ENCODE results near the gene POLA1.
"Not testable (repeated sequence)": the region's sequence is repeated elsewhere in the genome, so short reads cannot be mapped to it uniquely, and the experiment has no call there.

Gene POLA1, protein sequence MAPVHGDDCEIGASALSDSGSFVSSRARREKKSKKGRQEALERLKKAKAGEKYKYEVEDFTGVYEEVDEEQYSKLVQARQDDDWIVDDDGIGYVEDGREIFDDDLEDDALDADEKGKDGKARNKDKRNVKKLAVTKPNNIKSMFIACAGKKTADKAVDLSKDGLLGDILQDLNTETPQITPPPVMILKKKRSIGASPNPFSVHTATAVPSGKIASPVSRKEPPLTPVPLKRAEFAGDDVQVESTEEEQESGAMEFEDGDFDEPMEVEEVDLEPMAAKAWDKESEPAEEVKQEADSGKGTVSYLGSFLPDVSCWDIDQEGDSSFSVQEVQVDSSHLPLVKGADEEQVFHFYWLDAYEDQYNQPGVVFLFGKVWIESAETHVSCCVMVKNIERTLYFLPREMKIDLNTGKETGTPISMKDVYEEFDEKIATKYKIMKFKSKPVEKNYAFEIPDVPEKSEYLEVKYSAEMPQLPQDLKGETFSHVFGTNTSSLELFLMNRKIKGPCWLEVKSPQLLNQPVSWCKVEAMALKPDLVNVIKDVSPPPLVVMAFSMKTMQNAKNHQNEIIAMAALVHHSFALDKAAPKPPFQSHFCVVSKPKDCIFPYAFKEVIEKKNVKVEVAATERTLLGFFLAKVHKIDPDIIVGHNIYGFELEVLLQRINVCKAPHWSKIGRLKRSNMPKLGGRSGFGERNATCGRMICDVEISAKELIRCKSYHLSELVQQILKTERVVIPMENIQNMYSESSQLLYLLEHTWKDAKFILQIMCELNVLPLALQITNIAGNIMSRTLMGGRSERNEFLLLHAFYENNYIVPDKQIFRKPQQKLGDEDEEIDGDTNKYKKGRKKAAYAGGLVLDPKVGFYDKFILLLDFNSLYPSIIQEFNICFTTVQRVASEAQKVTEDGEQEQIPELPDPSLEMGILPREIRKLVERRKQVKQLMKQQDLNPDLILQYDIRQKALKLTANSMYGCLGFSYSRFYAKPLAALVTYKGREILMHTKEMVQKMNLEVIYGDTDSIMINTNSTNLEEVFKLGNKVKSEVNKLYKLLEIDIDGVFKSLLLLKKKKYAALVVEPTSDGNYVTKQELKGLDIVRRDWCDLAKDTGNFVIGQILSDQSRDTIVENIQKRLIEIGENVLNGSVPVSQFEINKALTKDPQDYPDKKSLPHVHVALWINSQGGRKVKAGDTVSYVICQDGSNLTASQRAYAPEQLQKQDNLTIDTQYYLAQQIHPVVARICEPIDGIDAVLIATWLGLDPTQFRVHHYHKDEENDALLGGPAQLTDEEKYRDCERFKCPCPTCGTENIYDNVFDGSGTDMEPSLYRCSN (N-terminal part only)

DNA sequence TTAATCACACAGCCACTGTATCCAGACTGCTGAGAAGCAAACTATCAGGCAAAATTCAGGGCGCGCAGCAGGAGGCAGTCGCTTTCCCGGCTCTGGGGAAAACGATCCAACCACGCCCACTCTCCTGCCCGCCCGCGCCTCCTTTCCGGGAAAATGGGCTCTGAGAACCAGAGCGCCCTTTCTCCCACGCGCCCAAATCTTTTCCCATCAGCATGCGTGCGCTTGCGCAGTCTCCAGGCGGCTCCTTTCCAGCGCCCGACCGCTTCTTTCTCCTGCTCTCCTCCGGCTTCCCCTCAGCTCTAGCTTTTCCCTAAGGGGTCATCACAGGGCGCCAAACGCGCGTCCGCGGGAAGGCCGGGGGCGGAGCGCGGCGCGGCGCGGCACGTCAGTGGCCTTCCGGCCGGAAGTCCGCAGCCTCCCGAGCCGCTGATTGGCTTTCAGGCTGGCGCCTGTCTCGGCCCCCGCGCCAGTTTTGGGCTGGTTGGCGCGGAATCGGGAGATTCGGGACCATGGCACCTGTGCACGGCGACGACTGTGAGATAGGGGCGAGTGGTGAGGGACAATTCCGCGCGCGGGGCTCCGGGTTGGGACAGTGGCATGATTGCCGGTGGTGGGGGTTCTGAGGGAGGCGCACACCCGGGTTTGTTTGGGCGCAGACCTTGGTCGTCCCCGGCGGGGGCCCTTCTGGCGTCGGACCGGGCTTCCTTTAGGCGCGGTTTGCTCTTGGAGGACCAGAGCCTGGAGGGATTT lies at the start of gene POLA1:
TSS of gene POLA1 (plus strand) at position 466 of the 750 bp plus-strand sequence. CDS start at position 510, 44 bp downstream.
- DNase-seq (ENCODE audit: low read depth) = peak; percentile 70

DNA sequence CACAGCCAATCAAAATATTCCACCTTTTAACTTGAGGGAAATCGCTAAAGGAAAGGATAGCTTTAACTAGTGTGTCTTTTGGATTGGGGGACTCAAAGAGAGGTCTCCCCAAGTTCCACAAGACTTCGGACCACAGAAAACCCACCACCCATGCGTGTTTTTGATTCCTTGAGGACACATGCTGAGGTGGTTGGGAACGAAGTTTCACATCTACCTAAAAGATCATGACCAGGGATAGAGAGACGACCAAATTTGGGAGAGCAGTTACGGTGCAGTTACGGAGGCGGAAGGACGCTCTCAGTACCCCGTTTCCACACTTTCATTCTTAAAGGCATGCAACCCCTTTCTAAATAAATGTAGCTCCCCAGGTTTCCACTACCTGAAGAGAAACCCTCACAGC lies 47.7 kb upstream of the POLA1 start:
- DNase-seq (ENCODE audit: low read depth) = no peak

DNA sequence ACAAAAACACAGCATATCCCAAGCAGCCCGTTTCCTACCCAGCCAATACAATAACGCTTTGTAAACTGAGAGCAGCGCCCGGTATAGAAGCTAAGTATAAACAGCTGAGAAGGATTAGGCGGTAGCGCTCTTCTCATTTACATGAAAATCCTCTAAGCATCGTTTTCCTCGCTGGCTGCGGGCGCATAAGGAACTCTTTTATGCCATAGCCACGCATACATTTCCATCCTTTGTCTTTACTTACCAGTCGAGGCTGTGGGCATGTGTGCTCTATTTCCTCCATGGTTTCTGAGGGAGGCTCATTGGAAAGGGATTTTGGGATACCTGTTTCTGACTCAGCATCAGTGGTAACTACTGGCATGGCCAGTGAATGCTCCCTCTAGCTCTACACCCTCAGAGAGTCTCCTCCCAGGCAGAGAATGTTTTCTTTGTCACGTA lies 47.0 kb upstream of the POLA1 start:
- no peak for DNase-seq (ENCODE audit: low read depth)

DNA sequence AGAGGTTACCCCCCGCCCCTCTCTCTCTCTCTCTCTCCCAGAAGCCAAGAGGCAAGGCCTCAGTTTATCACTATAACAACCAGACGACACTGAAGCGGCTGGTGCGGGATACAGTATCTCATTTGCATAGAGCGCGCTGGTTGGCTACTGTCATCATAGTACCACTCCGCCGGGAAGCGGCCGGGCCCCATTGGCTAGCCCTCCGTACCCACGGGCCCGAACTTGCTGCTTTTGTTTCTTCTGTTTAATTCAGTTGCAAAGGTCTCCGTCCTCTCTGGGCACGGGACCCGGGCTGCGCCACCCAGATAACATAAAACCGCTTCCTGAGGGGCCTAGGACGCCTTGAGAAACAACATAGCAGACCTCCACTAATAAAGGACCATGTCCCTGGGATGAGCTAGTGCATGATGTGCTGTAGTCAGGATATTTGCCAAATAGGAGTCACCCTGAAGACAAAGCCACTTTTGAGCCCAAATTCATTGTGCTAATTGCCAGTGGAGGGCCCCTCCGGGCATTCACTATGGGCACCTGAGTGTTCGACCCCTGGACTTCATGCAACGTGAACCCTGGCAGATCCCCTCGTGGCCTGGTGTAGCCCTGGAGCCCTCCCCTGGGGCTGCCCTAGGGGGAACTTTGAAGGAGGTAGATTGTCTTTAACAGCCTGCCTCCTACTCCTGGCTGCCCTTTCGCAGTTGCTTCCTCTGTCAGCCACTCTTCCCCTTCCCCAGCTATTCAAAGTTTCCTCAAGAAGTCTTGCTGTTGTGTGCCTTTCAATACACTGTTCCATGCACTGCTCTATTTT lies 46.3 kb upstream of the POLA1 start, which contains the start of gene PCYT1B:
TSS of gene PCYT1B (minus strand) at position 91 of the 802 bp plus-strand sequence. CDS start 242 bp downstream, outside the sequence.
- DNase-seq (ENCODE audit: low read depth) = peak; percentile 9

DNA sequence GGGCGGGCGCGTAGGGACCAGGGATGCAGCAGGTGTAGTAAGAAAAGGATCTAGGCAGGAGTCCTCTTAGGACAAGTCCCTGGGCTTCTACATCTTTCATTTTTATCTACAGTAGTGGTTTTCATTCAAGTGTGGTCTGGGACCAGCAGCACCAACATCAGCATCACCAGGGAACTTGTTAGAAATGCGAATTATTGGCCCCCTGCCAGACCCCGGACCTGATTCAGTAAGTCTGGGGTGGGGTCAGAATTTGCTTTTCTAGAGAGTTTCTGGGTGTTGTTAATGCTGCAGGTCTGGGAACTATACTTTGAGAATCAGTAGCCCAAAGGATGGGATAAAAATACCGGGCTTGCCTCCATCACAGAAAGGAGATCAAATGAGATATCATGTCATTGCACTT lies 45.2 kb upstream of the POLA1 start:
- no peak for DNase-seq (ENCODE audit: low read depth)

DNA sequence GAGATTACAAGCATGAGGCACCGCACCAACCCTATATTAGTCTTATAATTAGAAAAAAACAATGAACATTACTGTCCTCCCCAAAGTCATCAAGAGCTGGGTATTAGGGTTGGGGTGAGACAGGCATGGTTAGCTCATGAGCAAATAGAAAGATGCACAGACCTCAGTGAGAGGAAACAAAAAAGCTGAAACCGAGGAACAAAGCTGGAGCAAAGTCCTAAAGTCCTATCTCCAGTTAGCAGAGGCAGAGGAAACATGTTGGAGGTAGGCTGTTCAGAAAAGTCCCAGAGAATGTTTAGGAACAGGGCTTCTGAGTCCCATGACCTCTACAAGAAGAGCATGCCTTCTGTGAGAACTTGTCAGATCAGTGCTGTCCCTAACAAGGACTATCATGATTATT lies 41.9 kb upstream of the POLA1 start:
- DNase-seq (ENCODE audit: low read depth) = no peak

DNA sequence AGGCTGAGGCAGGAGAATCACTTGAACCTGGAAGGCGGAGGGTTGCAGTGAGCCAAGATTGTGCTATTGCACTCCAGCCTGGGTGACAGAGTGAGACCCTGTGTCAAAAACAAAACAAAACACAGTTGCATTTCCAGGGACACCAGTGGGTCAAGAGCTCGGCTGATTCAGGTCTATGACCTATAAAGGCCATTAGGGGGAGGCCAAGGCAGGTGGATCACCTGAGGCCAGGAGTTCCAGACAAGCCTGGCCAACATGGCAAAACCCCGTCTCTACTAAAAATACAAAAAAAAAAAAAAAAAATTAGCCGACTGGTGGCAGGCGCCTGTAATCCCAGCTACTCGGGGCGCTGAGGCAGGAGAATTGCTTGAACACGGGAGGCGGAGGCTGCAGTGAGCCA lies 38.0 kb upstream of the POLA1 start:
- DNase-seq (ENCODE audit: low read depth) = not testable (repeated sequence)

DNA sequence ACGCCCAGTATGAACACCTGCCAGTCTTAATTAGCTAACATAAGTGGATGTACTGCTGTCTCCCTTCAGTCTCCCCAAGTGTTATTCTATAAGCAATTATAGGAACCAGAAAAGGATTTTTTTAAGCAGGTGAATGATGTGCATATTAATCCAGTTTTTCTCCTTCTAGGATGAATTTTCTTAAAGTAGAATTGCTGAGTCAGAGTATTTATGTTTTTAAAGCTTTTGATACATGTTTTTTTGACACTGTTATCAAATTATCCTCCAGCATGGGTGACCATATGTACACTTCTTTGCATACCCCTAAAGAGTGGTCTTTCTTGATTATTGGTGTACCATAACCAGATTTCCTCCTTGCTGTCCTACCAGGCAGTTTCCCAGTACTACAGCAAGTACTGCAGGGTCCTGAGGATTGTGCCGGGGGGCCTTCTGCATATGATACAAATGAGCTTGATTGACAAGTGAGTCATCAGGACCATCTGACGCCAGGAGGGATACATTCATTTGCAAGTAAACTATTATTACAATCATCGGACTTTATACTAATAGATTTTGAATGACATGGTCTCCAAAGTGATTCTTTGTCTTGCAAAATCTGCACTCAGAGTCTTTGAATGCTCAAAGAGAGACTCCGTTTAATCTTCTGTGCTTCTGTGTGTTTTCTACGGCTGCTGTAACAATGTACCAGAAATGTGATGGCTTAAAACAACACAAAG lies 35.9 kb upstream of the POLA1 start:
- no peak for DNase-seq (ENCODE audit: low read depth)

DNA sequence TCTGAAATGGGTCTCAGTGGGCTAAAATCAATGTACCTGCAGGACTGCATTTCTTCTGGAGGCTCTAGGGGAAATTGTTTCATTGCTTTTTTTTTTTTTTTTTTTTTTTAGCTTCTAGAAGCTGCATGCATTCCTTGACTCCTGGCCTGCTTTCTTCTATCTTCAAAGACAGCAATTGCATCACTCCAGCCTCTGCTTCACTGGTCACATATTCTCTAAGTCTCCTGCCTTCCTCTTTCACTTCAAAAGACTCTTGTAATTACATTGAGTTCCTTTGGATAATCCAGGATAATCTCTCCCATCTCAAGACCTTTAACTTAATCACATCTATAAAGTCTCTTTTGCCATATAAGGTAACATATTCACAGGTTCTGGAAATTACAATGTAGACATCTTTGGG lies 35.3 kb upstream of the POLA1 start:
- no peak for DNase-seq (ENCODE audit: low read depth)

DNA sequence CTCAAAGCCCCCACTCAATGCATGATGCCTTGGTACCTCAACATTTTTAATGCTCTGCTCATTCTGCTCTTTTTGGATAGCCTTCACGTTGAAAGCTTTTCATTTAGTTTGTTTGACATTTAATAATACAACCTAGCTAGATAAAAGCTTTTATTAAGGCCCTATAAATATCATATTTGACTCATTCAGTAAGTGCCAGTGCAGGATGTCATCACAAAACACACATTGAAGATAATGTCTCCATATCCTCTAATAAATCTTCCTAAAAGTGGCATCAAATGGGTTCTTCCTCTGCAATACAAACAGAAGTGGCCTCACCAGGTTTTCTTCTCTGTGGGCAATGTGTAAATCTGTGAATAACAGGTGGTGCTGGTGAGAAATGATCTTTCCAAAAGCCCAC lies 34.6 kb upstream of the POLA1 start:
- DNase-seq (ENCODE audit: low read depth) = no peak

DNA sequence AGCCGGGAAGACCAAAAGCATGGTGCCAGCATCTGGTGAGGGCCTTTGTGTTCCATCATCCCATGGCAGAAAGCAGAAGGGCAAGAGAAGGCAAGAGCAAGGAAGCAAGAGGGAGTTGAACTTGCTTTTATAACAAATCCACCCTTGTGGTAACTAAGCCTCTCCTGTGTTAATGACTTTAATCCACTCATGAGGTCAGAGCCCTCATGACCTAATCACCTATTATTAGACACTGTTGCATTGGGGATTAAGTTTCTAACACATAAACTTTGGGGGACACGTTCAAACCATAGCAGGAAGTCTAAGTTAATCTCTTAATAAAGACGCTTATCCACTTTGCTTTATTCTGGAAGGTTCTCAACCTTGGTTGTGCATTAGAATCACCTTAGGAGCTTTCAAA lies 34.1 kb upstream of the POLA1 start:
- no peak for DNase-seq (ENCODE audit: low read depth)

DNA sequence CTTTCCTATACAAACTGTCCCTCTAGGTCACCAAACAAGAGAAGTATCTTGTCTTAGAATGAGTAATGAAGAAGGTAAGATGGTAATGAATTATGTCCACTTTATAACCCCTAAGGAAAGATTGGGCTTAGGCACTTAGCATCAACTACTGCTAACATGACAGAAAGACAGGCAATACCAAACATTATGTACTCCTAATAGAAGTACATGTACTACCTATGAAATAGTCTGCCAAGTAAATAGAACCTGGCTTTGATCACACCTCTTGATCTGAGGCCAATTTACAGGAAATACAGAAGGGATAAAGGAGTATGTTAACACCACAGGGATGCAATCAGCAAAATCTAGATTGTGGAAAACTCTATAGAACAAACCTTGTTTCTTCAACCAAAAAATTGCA lies 32.4 kb upstream of the POLA1 start:
- no peak for DNase-seq (ENCODE audit: low read depth)

DNA sequence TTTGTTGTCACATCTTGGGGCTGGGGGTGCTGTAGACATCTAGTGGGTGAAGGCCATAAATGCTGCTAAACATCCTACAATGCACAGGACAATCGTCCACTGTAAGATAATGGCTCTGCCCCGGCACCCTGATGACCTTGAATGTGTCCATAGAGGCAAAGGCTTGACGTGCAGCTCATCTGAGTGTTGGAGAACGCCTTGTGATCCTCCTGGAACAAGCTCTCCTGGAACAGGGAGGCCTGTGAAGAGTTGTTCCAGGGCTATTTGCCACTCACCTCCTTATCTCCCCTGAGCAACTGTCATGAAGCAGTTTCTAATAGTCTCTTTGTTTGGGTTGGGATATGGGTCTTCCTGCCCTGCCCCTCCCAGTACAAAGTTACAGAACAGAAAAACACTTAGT lies 31.4 kb upstream of the POLA1 start:
- DNase-seq (ENCODE audit: low read depth) = no peak

DNA sequence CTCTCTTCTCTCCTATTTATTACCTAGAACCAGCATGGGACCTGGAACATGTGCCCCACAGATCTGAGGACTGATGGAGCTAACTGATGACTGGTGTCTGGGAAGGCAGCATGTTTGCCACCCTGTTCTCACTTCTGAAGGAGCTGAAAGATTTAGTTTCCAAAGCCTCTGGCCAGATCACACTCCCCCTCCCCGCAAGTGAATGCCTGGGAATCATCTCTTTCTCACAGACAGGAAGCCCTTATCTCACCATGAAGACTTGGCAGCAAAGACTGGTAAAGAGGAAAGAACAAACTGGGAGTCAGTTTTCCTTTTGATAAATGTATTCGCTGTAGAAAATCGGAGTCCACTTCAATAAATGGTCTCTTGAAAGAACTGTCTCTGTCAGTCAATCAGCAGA lies 25.6 kb upstream of the POLA1 start:
- DNase-seq (ENCODE audit: low read depth) = no peak

DNA sequence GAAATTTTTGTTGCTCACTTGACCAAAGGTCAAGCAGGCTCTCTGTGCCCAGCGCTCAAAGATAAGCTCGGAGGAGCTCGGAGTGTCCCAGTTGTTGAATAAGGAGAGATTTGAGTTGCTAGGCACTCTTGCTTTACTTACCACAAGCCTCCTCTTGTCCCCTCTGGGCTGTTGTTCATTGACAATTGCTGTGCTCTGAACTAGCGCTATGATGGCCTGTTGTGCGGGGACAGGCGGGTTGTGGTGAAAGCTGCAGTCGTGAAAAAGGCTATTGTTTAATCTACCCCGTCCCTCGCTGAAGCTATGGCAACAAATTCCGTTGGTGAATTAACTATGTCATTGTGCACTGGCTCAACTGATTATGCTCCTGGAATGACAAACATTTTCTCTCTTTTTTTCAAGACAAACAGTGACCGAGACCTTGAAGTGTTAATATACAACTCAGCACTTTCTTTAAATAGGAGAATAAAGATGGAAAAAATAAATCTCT lies 21.0 kb upstream of the POLA1 start:
- no peak for DNase-seq (ENCODE audit: low read depth)

DNA sequence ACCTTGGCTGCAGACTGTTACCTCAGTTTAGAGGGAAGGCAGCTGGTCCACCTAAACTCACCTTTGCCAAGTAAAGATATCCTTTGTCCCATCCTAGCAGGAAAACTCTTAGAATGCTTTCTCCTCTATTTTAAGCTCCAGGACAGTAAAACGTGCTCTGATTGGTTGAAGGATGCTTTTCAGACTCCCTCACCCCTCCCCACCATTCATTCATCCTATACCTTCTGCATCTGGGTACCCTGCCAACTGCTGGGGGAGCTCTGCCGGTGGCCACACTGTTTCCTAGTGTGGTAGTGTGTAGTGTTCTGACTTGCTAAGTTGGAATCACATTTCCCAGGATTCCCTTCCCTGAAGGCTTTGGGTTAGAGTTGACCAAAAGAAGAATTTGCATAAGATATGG lies 20.3 kb upstream of the POLA1 start:
- no peak for DNase-seq (ENCODE audit: low read depth)

DNA sequence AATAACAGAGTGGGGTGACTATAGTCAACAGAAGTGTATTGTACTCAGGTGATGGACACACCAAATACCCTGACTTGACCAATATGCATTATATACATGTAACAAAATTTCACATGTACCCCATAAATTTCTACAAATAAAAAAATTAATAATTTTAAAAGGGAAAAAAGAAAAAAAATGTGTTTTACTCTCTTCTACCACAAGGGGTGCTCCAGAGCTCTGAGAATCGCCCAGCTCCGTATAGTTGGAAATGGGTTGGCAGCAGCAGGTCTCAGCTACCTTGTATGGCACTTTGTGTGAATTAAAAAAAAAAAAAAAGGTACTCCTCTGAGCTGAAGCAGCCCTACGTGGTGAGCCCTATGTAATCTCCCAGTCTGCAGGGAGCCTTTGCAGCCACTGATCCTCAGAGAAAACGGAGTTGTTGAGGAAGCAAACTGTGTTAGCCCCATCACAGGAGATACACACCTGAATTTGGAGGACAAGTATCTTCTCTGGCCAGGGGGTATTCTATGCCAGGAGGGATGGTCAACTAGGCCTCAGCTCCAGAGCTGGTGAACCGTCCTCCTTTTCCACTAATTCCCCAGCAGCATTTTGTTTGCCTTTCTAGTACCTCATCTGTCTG lies 17.2 kb upstream of the POLA1 start:
- DNase-seq (ENCODE audit: low read depth) = no peak

DNA sequence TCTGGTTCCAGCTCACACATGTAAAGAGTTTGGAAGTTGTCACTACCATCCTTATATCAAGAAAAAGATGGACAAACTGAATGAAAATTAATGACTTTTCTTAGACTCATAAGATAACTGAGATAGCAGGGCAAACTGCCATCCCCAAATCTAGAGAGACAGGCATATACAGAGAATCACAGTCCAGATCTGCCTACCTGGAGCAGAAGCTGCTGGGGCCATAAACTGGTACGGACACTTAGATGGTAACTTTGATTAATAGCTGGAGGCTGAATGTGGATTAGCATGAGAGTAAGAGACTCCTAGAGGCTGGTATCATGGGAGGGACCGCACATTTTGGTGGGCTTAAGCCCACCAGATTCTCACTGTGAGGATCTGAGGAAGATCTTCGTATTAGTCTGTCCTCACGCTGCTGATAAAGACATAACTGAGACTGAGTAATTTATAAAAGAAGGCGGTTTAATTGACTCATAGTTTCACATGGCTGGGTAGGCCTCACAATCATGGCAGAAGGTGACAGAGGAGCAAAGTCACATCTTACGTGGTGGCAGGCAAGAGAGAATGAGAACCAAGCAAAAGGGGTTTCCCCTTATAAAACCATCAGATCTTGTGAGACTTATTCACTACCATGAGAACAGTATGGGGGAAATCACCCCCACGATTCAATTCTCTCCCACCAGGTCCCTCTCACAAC lies 10.8 kb upstream of the POLA1 start:
- DNase-seq (ENCODE audit: low read depth) = no peak

DNA sequence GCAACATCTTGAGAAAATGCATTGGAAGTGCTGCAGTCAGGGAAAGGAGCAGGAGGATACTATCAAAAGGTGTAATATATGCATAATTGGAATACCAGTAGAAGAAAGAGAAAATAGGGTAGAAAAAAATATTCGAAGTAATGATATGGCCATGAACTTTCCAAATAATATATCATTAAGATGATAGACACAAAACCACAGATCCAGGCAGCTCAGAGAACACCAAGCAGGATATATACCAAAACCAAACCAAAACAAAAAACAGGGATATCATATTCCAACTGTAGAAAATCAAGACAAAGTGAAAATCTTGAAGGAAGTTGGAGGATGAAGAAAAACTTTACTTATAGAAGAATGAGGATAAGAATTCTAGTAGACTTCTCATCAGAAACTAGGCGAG lies 9.7 kb upstream of the POLA1 start:
- DNase-seq (ENCODE audit: low read depth) = no peak

All from non-pigmented ciliary epithelial cell (primary cell).